SK-N-SH (cell line): ENCODE measurements around the gene ATP5F1D. TPM values are rescaled to one million over a fixed set of nuclear protein-coding genes. Genes with fewer than 3 reads are reported as not detected.

Source experiments
- CTCF ChIA-PET: fragments of 300-600, 350-600 bp; formaldehyde crosslinking; extraction: SDS; loops from one replicate; lab custom pipeline; 2021; lab: Yijun Ruan, JAX
- POLR2A ChIA-PET: fragments of 350-600 bp; sonication (Branson Sonifier 250); formaldehyde crosslinking; extraction: SDS; loops from one replicate; lab custom pipeline; 2020; ENCODE audit warnings: antibody characterized with exemption, inconsistent platforms; lab: Yijun Ruan, JAX
- DNase-seq: peaks from one replicate; pipeline ENCODE4 v3.0.0; 2012
- H2AFZ ChIP-seq: fragments of 200-600 bp; sonication (generic); 2 replicates; pipeline ENCODE4 v1.8.1; 2016; ENCODE audit warnings: antibody characterized with exemption, mild to moderate bottlenecking, low read depth
- H3F3A ChIP-seq: fragments of 200-600 bp; sonication (generic); replicated peaks from 2 replicates; pipeline ENCODE3; 2016; ENCODE audit warnings: antibody characterized with exemption, mild to moderate bottlenecking; ENCODE audit not compliant: insufficient read depth
- H3K27ac ChIP-seq, 2 experiments: fragments of 200-500 bp in 1 of 2; fragments of 200-600 bp in 1 of 2; sonication (Bioruptor generic) in 1 of 2; sonication (generic), shearing (Covaris generic) in 1 of 2; 2 replicates each; pipeline versions ENCODE4 v1.5.1 to v1.6.1; 2014 to 2016; ENCODE audit warnings: low read depth in 2 of 2, inconsistent platforms in 1 of 2, low read length in 1 of 2, mild to moderate bottlenecking in 1 of 2, mixed read lengths in 1 of 2
- H3K27me3 ChIP-seq: fragments of 200-600 bp; sonication (generic), shearing (Covaris generic); 2 replicates; pipeline ENCODE4 v1.6.1; 2016; ENCODE audit warnings: mixed run types; ENCODE audit not compliant: insufficient read depth
- H3K36me3 ChIP-seq, 2 experiments: fragments of 200-500 bp in 1 of 2; fragments of 200-600 bp in 1 of 2; sonication (Bioruptor generic) in 1 of 2; sonication (generic) in 1 of 2; replicated peaks in 1 of 2; 2 replicates each; pipeline versions ENCODE3 to v1.5.1; 2014 to 2016; ENCODE audit warnings: low read length in 1 of 2, mild to moderate bottlenecking in 1 of 2; ENCODE audit not compliant: insufficient read depth in 2 of 2, control insufficient read depth in 1 of 2
- H3K4me1 ChIP-seq, 2 experiments: fragments of 200-500 bp in 1 of 2; fragments of 200-600 bp in 1 of 2; sonication (Bioruptor generic) in 1 of 2; sonication (generic), shearing (Covaris generic) in 1 of 2; 2 replicates each; pipeline versions ENCODE4 v1.5.1 to v1.6.1; 2014 to 2016; ENCODE audit warnings: low read depth in 1 of 2, low read length in 1 of 2, mixed run types in 1 of 2; ENCODE audit not compliant: insufficient read depth in 2 of 2, control insufficient read depth in 1 of 2
- H3K4me2 ChIP-seq: fragments of 200-600 bp; sonication (generic), shearing (Covaris generic); 2 replicates; pipeline ENCODE4 v1.6.1; 2017; ENCODE audit warnings: mixed run types
- H3K4me3 ChIP-seq, 2 experiments: fragments of 200-500 bp in 1 of 2; fragments of 200-600 bp in 1 of 2; sonication (Bioruptor generic) in 1 of 2; sonication (generic), shearing (Covaris generic) in 1 of 2; 2 replicates each; pipeline versions ENCODE4 v1.5.1 to v1.8.1; 2014 to 2016; ENCODE audit warnings: low read depth in 2 of 2, inconsistent platforms in 1 of 2, low read length in 1 of 2, mild to moderate bottlenecking in 1 of 2, mixed read lengths in 1 of 2, moderate library complexity in 1 of 2
- H3K79me2 ChIP-seq: fragments of 200-600 bp; sonication (generic); 2 replicates; pipeline ENCODE4 v1.8.1; 2017; ENCODE audit warnings: mild to moderate bottlenecking; ENCODE audit not compliant: insufficient read depth
- H3K9ac ChIP-seq: fragments of 200-600 bp; sonication (generic); 2 replicates; pipeline ENCODE4 v1.6.1; 2017; ENCODE audit warnings: mixed run types
- H3K9me2 ChIP-seq: fragments of 200-600 bp; sonication (generic); 2 replicates; pipeline ENCODE4 v1.6.1; 2017; ENCODE audit warnings: mixed run types
- H3K9me3 ChIP-seq: fragments of 200-600 bp; sonication (generic); 2 replicates; pipeline ENCODE4 v1.6.1; 2017; ENCODE audit warnings: mixed run types, mild to moderate bottlenecking, moderate library complexity
- H4K20me1 ChIP-seq: fragments of 200-600 bp; sonication (generic); 2 replicates; pipeline ENCODE4 v1.6.1; 2017; ENCODE audit warnings: mild to moderate bottlenecking, mixed run types; ENCODE audit not compliant: insufficient read depth
- CHD2 ChIP-seq: fragments of 150-350 bp; IDR thresholded peaks from 2 replicates; pipeline ENCODE4 v1.6.1; 2018; ENCODE audit warnings: low read length; ENCODE audit not compliant: partially characterized antibody
- EP300 ChIP-seq, 2 experiments: IDR thresholded peaks; 2 replicates each; pipeline versions ENCODE4 v1.4.0 to v1.6.1; 2012; ENCODE audit warnings: borderline replicate concordance in 1 of 2, low read depth in 1 of 2, low read length in 1 of 2
- FOSL2 ChIP-seq: IDR thresholded peaks from 2 replicates; pipeline ENCODE4 v1.4.0; 2012; ENCODE audit warnings: low read depth, mild to moderate bottlenecking, moderate library complexity, borderline replicate concordance
- FOXM1 ChIP-seq: IDR thresholded peaks from 2 replicates; pipeline ENCODE4 v1.4.0; 2012; ENCODE audit warnings: low read depth, mild to moderate bottlenecking
- GATA2 ChIP-seq: sonication (generic); formaldehyde crosslinking; IDR thresholded peaks from 2 replicates; pipeline ENCODE4 v1.5.0; 2020; ENCODE audit warnings: mild to moderate bottlenecking, missing genetic modification reagents
- MAX ChIP-seq: IDR thresholded peaks from 2 replicates; pipeline ENCODE4 v1.4.0; 2012; ENCODE audit warnings: low read depth
- MEF2A ChIP-seq: IDR thresholded peaks from 2 replicates; pipeline ENCODE4 v1.4.0; 2012; ENCODE audit warnings: low read depth, borderline replicate concordance
- RCOR1 ChIP-seq: fragments of 150-350 bp; IDR thresholded peaks from 2 replicates; pipeline ENCODE4 v1.6.1; 2017; ENCODE audit warnings: antibody characterized with exemption, low read length
- REST ChIP-seq: IDR thresholded peaks from 2 replicates; pipeline ENCODE4 v1.6.1; 2012; ENCODE audit warnings: mild to moderate bottlenecking, low read depth, low read length, moderate library complexity
- RFX5 ChIP-seq: IDR thresholded peaks from 2 replicates; pipeline ENCODE4 v1.6.1; 2012; ENCODE audit warnings: mild to moderate bottlenecking, improper control_type of control experiment, low read length
- RXRA ChIP-seq: IDR thresholded peaks from 2 replicates; pipeline ENCODE4 v1.4.0; 2012; ENCODE audit warnings: low read depth, mild to moderate bottlenecking, borderline replicate concordance
- TCF12 ChIP-seq: IDR thresholded peaks from 2 replicates; pipeline ENCODE4 v1.4.0; 2012
- TEAD4 ChIP-seq: IDR thresholded peaks from 2 replicates; pipeline ENCODE4 v1.4.0; 2012; ENCODE audit warnings: mild to moderate bottlenecking, borderline replicate concordance; ENCODE audit not compliant: insufficient read depth
- YY1 ChIP-seq: IDR thresholded peaks from 2 replicates; pipeline ENCODE4 v1.4.0; 2012; ENCODE audit warnings: low read depth, mild to moderate bottlenecking
- WGBS: methylation state at CpG from one replicate; pipeline ENCODE4 v1.1.6; 2017; ENCODE audit warnings: low lambda C conversion rate; 5-methylcytosine and 5-hydroxymethylcytosine counted together
- polyA plus RNA-seq, 3 experiments: library from polyadenylated mRNA; depleted of rRNA; stranded (reverse); fragments of >200 nt; gene quantifications; 2 replicates each; pipeline ENCODE4 v1.2.3, GENCODE V29; 2012
- TF ChIP-seq, protein P1 (sequence below): IDR thresholded peaks from 2 replicates; pipeline ENCODE4; 2012
- TF ChIP-seq, protein P2 (sequence below): fragments of 150-350 bp; IDR thresholded peaks from 2 replicates; pipeline ENCODE4 v1.6.1; 2016; ENCODE audit warnings: mild to moderate bottlenecking, low read depth, low read length
- TF ChIP-seq, protein P3 (sequence below): fragments of 200-600 bp; sonication (generic); IDR thresholded peaks from 2 replicates; pipeline ENCODE4 v1.6.1; 2017; ENCODE audit warnings: antibody characterized with exemption, mild to moderate bottlenecking, moderate library complexity

ATP5F1D gene
- polyA plus RNA-seq, 1 of the 3 experiments (the other 2 are of a cell fraction) = 226 TPM

GRCh38 chr19:1284293-1284978 is 42.9 kb downstream of the ATP5F1D start:
- Histone ChIP-seq H4K20me1 (peaks cover 5% of the 10 kb centered on the region), H3K79me2 (no peaks in the 10 kb centered on the region), H3K4me2 (no peak overlapping the region), H3K4me3 (no peak overlapping the region), H3F3A (peaks cover 25% of the 10 kb centered on the region), H3K36me3 (peaks cover 0 to 8% of the 10 kb centered on the region in 2 experiments), H2AFZ (no peak overlapping the region), H3K27ac (no peak overlapping the region), H3K27me3 (no peaks in the 10 kb centered on the region), H3K9ac (no peak overlapping the region), H3K4me1 (peaks cover 0 to 8% of the 10 kb centered on the region in 2 experiments; a peak in 1 of 4 replicates), H3K9me3 (no peaks in the 10 kb centered on the region), H3K9me2 (no peaks in the 10 kb centered on the region)
- POLR2A ChIA-PET = interaction anchor here (0.9 to 2.3 kb wide), 3 partner anchors 9 to 70 kb away, joined by 3 to 9 read pairs (median 4); partner anchors contain the start of genes CIRBP and FAM174C
- CTCF ChIA-PET = interaction anchor here (0.6 to 3.2 kb wide), 11 partner anchors 12 to 161 kb away, joined by 3 to 17 read pairs (median 4); partner anchors contain the start of gene CIRBP
- 93% methylated on average over 13 of the region's 20 CpGs for WGBS
- TF ChIP-seq YY1 = no peak
- TF ChIP-seq TCF12 = no peak
- TF ChIP-seq RCOR1 = no peak
- TF ChIP-seq TEAD4 = no peak
- no peak for TF ChIP-seq MAX
- TF ChIP-seq RXRA = no peak
- TF ChIP-seq FOXM1 = no peak
- no peak for TF ChIP-seq MEF2A
- TF ChIP-seq CHD2 = no peak
- TF ChIP-seq FOSL2 = no peak
- TF ChIP-seq, protein P1, sequence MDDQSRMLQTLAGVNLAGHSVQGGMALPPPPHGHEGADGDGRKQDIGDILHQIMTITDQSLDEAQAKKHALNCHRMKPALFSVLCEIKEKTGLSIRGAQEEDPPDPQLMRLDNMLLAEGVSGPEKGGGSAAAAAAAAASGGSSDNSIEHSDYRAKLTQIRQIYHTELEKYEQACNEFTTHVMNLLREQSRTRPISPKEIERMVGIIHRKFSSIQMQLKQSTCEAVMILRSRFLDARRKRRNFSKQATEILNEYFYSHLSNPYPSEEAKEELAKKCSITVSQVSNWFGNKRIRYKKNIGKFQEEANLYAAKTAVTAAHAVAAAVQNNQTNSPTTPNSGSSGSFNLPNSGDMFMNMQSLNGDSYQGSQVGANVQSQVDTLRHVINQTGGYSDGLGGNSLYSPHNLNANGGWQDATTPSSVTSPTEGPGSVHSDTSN = no peak
- TF ChIP-seq, protein P2, sequence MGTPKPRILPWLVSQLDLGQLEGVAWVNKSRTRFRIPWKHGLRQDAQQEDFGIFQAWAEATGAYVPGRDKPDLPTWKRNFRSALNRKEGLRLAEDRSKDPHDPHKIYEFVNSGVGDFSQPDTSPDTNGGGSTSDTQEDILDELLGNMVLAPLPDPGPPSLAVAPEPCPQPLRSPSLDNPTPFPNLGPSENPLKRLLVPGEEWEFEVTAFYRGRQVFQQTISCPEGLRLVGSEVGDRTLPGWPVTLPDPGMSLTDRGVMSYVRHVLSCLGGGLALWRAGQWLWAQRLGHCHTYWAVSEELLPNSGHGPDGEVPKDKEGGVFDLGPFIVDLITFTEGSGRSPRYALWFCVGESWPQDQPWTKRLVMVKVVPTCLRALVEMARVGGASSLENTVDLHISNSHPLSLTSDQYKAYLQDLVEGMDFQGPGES = no peak
- TF ChIP-seq EP300 (IDR thresholded peaks at IDR 0.05; ENCODE audit: borderline replicate concordance in 1 of 2, low read depth in 1 of 2, low read length in 1 of 2) = no peak
- TF ChIP-seq GATA2 (CRISPR knock-in tag) = no peak
- TF ChIP-seq, protein P3, sequence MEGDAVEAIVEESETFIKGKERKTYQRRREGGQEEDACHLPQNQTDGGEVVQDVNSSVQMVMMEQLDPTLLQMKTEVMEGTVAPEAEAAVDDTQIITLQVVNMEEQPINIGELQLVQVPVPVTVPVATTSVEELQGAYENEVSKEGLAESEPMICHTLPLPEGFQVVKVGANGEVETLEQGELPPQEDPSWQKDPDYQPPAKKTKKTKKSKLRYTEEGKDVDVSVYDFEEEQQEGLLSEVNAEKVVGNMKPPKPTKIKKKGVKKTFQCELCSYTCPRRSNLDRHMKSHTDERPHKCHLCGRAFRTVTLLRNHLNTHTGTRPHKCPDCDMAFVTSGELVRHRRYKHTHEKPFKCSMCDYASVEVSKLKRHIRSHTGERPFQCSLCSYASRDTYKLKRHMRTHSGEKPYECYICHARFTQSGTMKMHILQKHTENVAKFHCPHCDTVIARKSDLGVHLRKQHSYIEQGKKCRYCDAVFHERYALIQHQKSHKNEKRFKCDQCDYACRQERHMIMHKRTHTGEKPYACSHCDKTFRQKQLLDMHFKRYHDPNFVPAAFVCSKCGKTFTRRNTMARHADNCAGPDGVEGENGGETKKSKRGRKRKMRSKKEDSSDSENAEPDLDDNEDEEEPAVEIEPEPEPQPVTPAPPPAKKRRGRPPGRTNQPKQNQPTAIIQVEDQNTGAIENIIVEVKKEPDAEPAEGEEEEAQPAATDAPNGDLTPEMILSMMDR = no peak
- no peak for TF ChIP-seq REST
- no peak for TF ChIP-seq RFX5
- no peak for DNase-seq
